ENCODE data around the gene GNG12. TPM values are rescaled to one million over a fixed set of nuclear protein-coding genes. Genes with fewer than 3 reads are reported as not detected.

Gene GNG12
- total RNA-seq, 1 donor from 2014 or later: 71.5 TPM

- intact Hi-C loops (cut with DNase I): no loop called here
- no peak overlapping the region for H3K27ac ChIP-seq
- DNase-seq (ENCODE audit: extremely low spot score in 2 of 2): no peak
- no peaks in the 10 kb centered on the region for H3K36me3 ChIP-seq
- peaks cover 62% of the 10 kb centered on the region for H3K4me1 ChIP-seq
- H3K4me3 ChIP-seq: no peak overlapping the region
- H3K27me3 ChIP-seq: no peaks in the 10 kb centered on the region
- no peaks in the 10 kb centered on the region for H3K9me3 ChIP-seq
- TF ChIP-seq POLR2A (IDR thresholded peaks at IDR 0.05): no peak
- TF ChIP-seq POLR2AphosphoS5 (IDR thresholded peaks at IDR 0.05; ENCODE audit: insufficient read depth in 1 of 2, low read depth in 1 of 2): no peak
Measured at GRCh38 chr1:67825591-67825990, 7.7 kb downstream of the GNG12 start.

GRCh38 chr1:67824766-67825165, 8.5 kb downstream of the GNG12 start:
- TF ChIP-seq POLR2AphosphoS5 (IDR thresholded peaks at IDR 0.05; ENCODE audit: insufficient read depth in 1 of 2, low read depth in 1 of 2): no peak
- TF ChIP-seq CTCF (IDR thresholded peaks at IDR 0.05): no peak
- TF ChIP-seq POLR2A (IDR thresholded peaks at IDR 0.05): no peak
- Histone ChIP-seq H3K4me3 (no peak overlapping the region), H3K27ac (no peak overlapping the region), H3K9me3 (no peaks in the 10 kb centered on the region), H3K36me3 (no peaks in the 10 kb centered on the region), H3K27me3 (no peaks in the 10 kb centered on the region), H3K4me1 (peaks cover 63% of the 10 kb centered on the region)
- DNase-seq (ENCODE audit: extremely low spot score in 2 of 2): no peak
- intact Hi-C loops (cut with DNase I): no loop called here

- Histone ChIP-seq H3K36me3 (no peaks in the 10 kb centered on the region), H3K4me1 (peaks cover 68% of the 10 kb centered on the region), H3K27me3 (no peaks in the 10 kb centered on the region), H3K9me3 (no peaks in the 10 kb centered on the region), H3K27ac (no peak overlapping the region), H3K4me3 (no peak overlapping the region)
- DNase-seq (ENCODE audit: extremely low spot score in 2 of 2): no peak
- TF ChIP-seq CTCF (IDR thresholded peaks at IDR 0.05): no peak
- no peak for TF ChIP-seq POLR2AphosphoS5 (IDR thresholded peaks at IDR 0.05; ENCODE audit: insufficient read depth in 1 of 2, low read depth in 1 of 2)
- no peak for TF ChIP-seq POLR2A (IDR thresholded peaks at IDR 0.05)
- intact Hi-C loops (cut with DNase I): no loop called here
Measured at GRCh38 chr1:67823615-67824014, 9.7 kb downstream of the GNG12 start.

DNA sequence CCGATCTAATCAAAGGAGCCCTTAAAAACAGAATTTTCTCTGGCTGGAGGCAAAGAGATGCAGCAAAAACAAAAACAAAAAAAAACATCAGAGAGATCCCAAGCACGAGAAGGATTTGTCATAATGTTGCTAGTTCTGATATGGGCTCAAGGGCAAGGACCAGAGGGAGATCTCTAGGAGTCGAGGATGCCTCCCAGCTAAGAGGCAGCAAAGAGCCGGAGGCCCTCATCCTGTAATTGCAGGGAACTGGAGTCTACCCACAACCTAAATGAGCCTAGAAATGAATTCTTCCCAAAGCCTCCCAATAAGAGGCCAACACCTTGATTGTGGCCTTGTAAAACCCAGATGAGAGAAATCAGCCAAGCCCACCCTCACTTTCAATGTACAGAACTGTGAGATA, 12.0 kb downstream of the GNG12 start:
- Histone ChIP-seq H3K4me3 (no peak overlapping the region), H3K36me3 (no peaks in the 10 kb centered on the region), H3K27ac (no peak overlapping the region), H3K27me3 (no peaks in the 10 kb centered on the region), H3K9me3 (no peaks in the 10 kb centered on the region), H3K4me1 (peaks cover 92% of the 10 kb centered on the region)
- DNase-seq (ENCODE audit: extremely low spot score in 2 of 2): no peak
- intact Hi-C loops (cut with DNase I): no loop called here
- TF ChIP-seq CTCF (IDR thresholded peaks at IDR 0.05) (no peak), POLR2AphosphoS5 (IDR thresholded peaks at IDR 0.05; ENCODE audit: insufficient read depth in 1 of 2, low read depth in 1 of 2) (no peak), POLR2A (IDR thresholded peaks at IDR 0.05) (no peak)

- H3K4me1 ChIP-seq: peaks cover 94% of the 10 kb centered on the region
Measured at GRCh38 chr1:67818725-67819301, 14.5 kb downstream of the GNG12 start.

More at GRCh38 chr1:67818725-67819301, 14.5 kb downstream of the GNG12 start:
- intact Hi-C loops (cut with DNase I): no loop called here
- H3K36me3 ChIP-seq: no peaks in the 10 kb centered on the region
- no peak overlapping the region for H3K4me3 ChIP-seq
- H3K27ac ChIP-seq: no peak overlapping the region
- H3K27me3 ChIP-seq: no peaks in the 10 kb centered on the region
- TF ChIP-seq POLR2AphosphoS5 (IDR thresholded peaks at IDR 0.05; ENCODE audit: insufficient read depth in 1 of 2, low read depth in 1 of 2): no peak
- no peak for TF ChIP-seq CTCF (IDR thresholded peaks at IDR 0.05)
- TF ChIP-seq POLR2A (IDR thresholded peaks at IDR 0.05): no peak
- H3K9me3 ChIP-seq: no peaks in the 10 kb centered on the region
- DNase-seq (ENCODE audit: extremely low spot score in 2 of 2): no peak
